LNCaP clone FGC (cell line): Measurements from ENCODE around the gene ANAPC1.
"Not testable (repeated sequence)": the region's sequence is repeated elsewhere in the genome, so short reads cannot be mapped to it uniquely, and the experiment has no call there.

ENCODE experiments used
- DNase-seq: peaks from one replicate; pipeline ENCODE4 v3.0.0-alpha.2; 2011; ENCODE audit warnings: low read depth
- H3K4me3 ChIP-seq: 2 replicates; pipeline ENCODE4 v1.5.1; 2011; ENCODE audit warnings: mild to moderate bottlenecking, low read depth, low read length, control low read depth
- TF ChIP-seq, protein P1 (sequence below): IDR thresholded peaks from 2 replicates; pipeline ENCODE4 v1.5.1; 2012; ENCODE audit warnings: mild to moderate bottlenecking; ENCODE audit not compliant: control insufficient read depth, insufficient read depth; ENCODE audit errors: extremely low read depth

ANAPC1 gene

DNA sequence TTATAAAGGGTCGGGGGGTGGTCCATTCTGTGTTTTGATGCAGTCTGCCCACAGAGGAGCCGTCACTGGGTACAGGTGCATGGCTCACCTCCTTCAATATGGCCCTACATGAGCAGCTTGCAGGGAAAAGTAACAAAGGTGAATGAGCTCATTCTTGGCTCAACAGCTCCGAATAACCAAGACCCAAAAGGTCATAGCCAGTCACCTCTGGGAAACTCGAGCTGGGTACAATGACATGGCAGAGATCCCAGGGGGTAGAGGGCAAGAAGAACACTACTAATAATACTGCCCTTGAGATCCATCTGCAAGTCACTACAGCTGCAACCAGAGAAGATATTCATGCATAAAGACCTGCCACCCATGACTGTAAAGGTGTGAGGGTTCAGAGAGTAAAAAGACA is 106.8 kb downstream of the ANAPC1 start:
- not testable (repeated sequence) for DNase-seq, H3K4me3 ChIP-seq

DNA sequence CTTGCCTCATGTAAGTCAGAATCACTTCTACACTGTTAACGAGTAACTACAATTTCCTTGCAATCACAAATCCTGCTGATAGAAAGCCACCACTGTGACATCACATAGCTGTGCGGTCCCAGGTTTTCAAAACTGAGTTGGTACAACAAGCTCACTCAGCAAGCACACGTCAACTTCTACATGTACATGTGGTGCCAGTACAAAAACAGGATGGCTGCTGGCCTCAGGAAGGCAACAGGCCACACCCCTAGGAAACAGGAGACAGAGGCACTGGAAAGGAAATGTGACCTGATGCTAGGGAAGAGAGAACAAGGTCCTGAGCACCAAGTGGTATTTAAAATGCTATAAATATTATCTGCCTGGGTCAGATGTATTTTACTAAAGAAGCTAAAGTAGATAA is 107.7 kb downstream of the ANAPC1 start:
- not testable (repeated sequence) for DNase-seq, H3K4me3 ChIP-seq

DNA sequence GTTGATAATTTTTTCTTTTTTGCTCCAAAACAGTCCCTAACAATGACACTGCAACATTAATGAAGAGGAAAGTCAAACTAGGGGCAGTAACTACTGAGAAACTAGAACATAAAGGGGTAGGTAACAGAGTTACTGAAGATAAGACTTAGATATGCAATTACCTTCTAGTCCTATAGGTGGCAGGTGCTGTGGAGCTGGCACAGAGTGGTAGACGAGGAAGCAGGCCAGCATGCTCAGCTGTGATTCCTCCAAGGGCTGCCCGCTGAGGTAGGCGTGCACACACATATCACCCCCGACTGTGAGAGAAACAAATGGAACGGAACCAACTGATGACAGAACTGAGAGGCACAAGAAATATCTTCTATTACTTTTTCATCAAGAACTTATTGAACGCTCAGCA is 111.8 kb downstream of the ANAPC1 start:
- TF ChIP-seq, protein P1, sequence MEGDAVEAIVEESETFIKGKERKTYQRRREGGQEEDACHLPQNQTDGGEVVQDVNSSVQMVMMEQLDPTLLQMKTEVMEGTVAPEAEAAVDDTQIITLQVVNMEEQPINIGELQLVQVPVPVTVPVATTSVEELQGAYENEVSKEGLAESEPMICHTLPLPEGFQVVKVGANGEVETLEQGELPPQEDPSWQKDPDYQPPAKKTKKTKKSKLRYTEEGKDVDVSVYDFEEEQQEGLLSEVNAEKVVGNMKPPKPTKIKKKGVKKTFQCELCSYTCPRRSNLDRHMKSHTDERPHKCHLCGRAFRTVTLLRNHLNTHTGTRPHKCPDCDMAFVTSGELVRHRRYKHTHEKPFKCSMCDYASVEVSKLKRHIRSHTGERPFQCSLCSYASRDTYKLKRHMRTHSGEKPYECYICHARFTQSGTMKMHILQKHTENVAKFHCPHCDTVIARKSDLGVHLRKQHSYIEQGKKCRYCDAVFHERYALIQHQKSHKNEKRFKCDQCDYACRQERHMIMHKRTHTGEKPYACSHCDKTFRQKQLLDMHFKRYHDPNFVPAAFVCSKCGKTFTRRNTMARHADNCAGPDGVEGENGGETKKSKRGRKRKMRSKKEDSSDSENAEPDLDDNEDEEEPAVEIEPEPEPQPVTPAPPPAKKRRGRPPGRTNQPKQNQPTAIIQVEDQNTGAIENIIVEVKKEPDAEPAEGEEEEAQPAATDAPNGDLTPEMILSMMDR, result 0 out of 2 replicates have a peak, but pooled peaks have one; percentile 11
- DNase-seq, result not testable (repeated sequence)

DNA sequence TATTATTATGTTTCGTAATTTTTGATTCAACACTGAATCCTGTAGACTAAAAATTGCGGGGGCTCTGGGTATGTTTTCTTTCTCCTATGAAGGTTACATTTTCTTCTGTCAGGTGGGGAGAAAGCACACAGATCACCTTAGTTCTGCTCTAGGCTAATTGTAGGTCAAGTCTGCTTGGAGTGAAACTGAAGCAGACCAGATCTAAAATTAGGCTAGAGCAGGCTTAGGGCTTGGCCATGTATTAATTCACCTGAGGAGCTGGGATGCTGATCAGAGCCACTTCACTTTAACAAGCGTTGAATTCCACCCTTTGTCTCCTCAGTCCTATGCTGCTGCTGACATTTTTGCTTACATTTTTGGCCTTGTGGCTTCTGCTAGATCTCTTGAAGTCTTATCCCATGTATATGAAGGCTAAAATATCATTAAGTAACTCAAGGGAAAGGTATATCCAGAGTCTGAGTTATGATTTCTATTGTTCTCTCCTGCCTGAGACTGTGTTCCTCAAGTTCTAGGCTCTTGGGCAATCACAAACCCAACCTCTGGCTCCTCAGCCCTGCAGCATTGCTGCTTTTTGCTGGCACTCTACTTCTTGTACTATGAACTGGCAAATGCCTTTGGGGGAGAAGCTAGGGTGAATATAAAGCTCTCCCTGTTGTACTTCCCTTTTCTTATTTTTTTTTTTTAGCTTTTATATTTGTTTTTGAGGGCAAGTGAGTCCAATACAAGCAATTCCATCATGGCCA is 112.9 kb downstream of the ANAPC1 start:
- DNase-seq, H3K4me3 ChIP-seq: not testable (repeated sequence)

More for the DNA sequence above, 111.8 kb downstream of the ANAPC1 start:
- not testable (repeated sequence) for H3K4me3 ChIP-seq

DNA sequence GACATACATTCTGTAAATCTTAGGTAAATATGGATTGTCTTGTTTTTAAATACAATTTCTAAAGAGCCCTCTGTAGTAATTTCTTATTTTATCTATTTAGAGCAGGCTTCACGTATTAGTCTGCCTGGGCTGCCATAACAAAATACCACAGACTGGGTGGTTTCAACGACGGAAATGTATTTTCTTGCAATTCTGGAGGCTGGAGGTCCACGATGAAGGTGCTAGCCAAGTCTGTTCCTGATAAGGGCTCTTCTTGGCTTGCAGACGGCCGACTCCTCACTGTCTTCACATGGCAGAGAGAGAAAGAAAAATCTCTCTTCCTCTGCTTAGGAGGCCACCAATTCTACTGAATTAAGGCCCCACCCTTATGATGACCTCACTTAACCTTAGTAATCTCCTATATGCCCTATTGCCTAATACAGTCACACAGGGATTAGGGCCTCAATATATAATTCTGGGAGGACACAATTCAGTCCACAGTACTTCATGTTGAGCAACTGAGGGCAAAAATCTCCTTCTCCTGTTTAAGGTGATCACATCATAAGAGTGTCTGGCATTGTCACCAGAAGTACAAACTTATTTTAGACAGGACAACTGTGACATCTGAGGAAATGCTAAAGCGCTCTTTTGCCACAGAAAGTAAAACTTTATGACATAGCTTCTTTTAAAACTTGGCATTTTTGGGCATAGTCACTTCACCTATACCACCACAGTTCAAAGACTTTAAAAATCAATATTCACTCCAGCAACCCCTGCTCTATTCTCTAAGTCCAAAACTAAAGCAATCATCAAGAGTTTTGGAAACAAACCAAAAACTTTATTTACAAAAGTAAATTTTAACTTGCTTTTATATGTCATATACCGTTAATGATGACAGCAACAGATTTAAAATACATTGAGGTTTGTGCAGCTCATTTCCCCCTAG is 115.5 kb downstream of the ANAPC1 start:
- DNase-seq, H3K4me3 ChIP-seq: not testable (repeated sequence)

DNA sequence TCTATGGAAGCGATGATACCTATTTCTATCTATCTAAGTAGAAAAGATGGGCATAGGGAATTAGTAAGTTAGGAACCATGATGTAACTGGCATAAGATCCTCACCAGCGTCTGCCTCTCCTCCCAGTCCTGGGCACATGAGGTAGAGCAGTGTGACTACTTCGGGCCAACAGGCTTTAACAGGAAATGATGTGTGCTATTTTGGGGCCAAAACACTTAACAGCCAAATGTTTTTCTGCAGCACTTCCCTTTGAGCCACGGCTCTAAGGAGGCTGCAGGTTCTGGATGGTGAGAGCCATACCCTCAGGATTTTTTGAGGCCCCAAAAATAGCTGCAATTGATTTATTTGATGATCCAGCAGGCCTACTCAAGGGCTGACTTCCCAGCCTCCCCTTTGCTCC is 116.9 kb downstream of the ANAPC1 start:
- not testable (repeated sequence) for H3K4me3 ChIP-seq, DNase-seq

DNA sequence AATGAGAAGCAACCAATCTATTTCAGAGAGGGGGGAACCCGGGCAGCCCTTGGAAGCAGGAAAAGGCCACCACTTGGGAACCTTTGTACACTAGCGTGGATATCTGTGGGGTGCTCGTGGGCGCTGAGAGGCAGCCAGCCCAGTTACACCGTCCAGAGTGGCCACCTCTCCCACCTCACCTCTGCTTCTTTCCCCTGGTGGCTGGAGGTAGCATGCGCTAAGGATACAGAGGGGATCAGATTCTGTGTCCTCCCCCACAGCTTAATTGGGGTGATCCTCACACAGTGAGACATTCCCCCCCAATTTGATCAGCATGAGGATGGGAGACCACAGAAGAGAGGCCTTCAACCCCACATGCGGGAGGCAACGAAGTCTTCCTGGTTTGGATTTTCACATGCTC is 117.7 kb downstream of the ANAPC1 start:
- not testable (repeated sequence) for H3K4me3 ChIP-seq, DNase-seq

DNA sequence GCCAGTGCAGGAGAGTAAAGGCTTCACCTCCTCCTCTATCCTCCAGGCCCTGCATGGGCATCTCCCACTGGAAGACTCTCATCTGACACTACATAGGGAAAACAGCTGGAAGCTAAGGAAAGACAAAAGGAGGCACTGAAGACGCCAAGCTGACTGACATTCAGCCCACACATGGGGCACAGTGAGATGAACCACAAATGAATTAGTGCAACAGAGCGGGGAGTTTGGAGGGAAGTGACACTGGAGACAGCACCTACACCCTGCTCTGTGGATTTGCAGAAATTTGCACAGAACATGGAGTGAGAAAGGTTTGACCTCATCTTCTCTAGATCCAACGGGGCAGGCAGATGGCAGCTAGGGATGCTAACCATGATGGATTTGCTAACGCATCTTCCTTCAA is 119.8 kb downstream of the ANAPC1 start:
- H3K4me3 ChIP-seq, DNase-seq: not testable (repeated sequence)

DNA sequence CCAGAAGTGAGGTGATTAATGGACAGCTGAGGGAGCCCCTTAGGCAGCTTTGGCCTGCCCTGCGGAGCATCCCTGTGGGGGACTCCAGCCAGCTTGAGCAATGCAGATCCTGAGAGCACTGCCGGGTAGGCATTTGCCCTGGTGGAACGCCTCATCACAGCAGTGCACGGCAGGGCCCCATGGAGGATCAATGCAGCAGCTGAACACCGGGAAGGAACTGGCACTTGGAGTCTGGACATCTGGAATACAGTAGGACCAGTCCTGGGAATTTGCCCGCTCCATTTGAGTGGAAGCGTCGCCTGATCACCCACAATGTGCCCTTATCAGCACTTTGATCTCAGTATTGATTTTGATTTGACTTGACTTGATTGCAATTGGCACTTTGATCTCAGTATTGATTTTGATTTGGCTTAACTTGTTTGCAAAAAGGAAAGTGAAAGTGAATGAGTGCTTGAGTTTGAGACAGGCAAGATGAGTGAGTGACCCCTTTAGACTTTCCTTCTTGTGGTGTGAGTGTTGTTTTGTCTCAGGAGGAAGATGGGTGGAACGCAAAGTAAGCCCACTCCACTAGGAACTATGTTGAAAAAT is 123.2 kb downstream of the ANAPC1 start:
- H3K4me3 ChIP-seq, DNase-seq: not testable (repeated sequence)

DNA sequence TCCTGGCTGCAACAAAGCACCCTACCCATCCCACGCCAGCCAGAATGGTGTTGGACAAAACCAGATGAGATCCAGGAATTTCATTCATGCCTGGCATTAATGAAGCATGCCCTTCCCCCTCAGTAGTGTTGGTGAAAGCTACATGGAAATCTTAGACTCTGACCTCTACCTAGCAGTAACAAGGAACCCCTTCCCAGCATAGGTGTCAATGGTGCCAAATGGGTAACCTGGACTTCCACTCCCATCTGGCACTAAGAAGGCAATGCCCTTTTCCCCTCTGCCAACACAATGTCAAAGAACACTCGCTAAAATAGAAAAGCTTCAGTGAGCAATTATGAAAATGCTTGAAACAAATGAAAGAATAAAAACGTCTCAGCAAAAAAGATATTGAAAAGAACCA is 131.5 kb downstream of the ANAPC1 start:
- H3K4me3 ChIP-seq, DNase-seq: not testable (repeated sequence)

DNA sequence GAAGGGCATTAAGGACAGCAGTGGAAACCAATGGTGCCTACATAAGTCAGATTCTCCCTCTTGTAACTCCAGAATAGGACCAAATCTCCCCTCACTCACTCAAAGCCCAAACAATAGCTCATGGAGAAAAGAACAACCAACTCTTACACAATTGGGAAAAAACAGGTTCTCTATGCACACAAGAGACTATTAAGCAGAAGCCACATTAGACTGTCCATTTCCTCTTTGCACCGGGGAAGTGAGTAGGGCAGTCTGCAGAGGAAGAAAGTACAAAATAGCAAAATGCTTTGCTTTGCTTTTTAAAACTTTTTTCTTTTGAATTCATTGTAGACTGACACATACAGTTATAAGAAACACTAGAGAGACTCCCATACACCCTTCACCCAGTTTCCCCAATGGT is 133.4 kb downstream of the ANAPC1 start:
- not testable (repeated sequence) for H3K4me3 ChIP-seq, DNase-seq

DNA sequence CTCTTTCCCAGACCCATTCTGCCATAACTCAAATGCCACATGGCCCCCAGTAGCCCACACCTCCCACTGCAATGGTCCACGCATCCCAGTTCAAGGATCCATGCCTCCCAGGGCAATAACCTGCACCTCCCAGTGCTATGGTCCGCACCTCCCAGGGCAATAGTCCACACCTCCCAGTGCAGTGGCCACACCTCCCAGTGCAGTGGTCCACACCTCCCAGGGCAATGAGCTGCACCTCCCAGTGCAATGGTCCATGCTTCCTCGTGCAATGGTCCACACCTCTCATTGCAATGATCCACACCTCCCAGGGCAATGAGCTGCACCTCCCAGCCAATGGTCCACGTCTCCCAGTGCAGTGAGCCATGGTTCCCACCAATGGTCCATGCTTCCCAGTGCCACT is 135.6 kb downstream of the ANAPC1 start:
- H3K4me3 ChIP-seq, DNase-seq: not testable (repeated sequence)
